ENCODE results near the gene GLUL.

GRCh38 chr1:182338806-182339370 is 52.7 kb downstream of the GLUL start:
- no peak for TF ChIP-seq CTCF (conservative IDR thresholded peaks at IDR 0.05)
- TF ChIP-seq EZH2 (IDR thresholded peaks at IDR 0.05; ENCODE audit: low read depth): no peak

Measured in PC-9 (cell line).